Measurements from ENCODE around the gene ZHX3.

- TF ChIP-seq CTCF (IDR thresholded peaks at IDR 0.05 in 2 of 3, conservative IDR thresholded peaks at IDR 0.05 in 1 of 3; ENCODE audit: control insufficient read depth in 2 of 3, extremely low read depth in 1 of 3, insufficient read depth in 1 of 3, low read depth in 3 of 3, low read length in 3 of 3): no peak
- TF ChIP-seq SKIL (IDR thresholded peaks at IDR 0.05; ENCODE audit: low read depth, poor library complexity, severe bottlenecking): no peak
- no peak for TF ChIP-seq NFYB (IDR thresholded peaks at IDR 0.05; ENCODE audit: insufficient read depth, low read depth, low read length)
- TF ChIP-seq REST (IDR thresholded peaks at IDR 0.05; ENCODE audit: low read depth, low read length): no peak
- no peak for TF ChIP-seq HDAC2 (IDR thresholded peaks at IDR 0.05)
- TF ChIP-seq ZBTB33 (IDR thresholded peaks at IDR 0.05): no peak
- TF ChIP-seq POLR2AphosphoS5 (IDR thresholded peaks at IDR 0.05; ENCODE audit: low read length): no peak
Measured at GRCh38 chr20:41169162-41169690, 148.3 kb downstream of the ZHX3 start.
